GM15510 (cell line): ENCODE measurements around the gene CD44.

Experiments
- POLR2A ChIP-seq: IDR thresholded peaks from 3 replicates; pipeline ENCODE4 v1.6.1; 2011; ENCODE audit warnings: borderline replicate concordance; ENCODE audit not compliant: insufficient read length; ENCODE audit errors: extremely low read depth

CD44 gene

GRCh38 chr11:35190804-35191348 is 51.9 kb downstream of the CD44 start:
- no peak for TF ChIP-seq POLR2A

GRCh38 chr11:35192347-35192746 is 53.4 kb downstream of the CD44 start:
- TF ChIP-seq POLR2A, result no peak

GRCh38 chr11:35193767-35194166 is 54.8 kb downstream of the CD44 start:
- no peak for TF ChIP-seq POLR2A

GRCh38 chr11:35197292-35197691 is 58.3 kb downstream of the CD44 start:
- TF ChIP-seq POLR2A, result no peak

GRCh38 chr11:35200811-35201341 is 61.9 kb downstream of the CD44 start:
- TF ChIP-seq POLR2A, result no peak

GRCh38 chr11:35204614-35205013 is 65.6 kb downstream of the CD44 start:
- TF ChIP-seq POLR2A, result no peak

- no peak for TF ChIP-seq POLR2A
Observed at GRCh38 chr11:35206616-35207015, 67.6 kb downstream of the CD44 start.

GRCh38 chr11:35207471-35208403 is 68.8 kb downstream of the CD44 start:
- no peak for TF ChIP-seq POLR2A

- no peak for TF ChIP-seq POLR2A
Observed at GRCh38 chr11:35208795-35209194, 69.8 kb downstream of the CD44 start.

GRCh38 chr11:35210876-35211546 is 72.0 kb downstream of the CD44 start:
- no peak for TF ChIP-seq POLR2A

GRCh38 chr11:35211952-35212351 is 73.0 kb downstream of the CD44 start:
- TF ChIP-seq POLR2A, result no peak

GRCh38 chr11:35214226-35214770 is 75.3 kb downstream of the CD44 start:
- no peak for TF ChIP-seq POLR2A

GRCh38 chr11:35214792-35215193 is 75.8 kb downstream of the CD44 start:
- TF ChIP-seq POLR2A, result no peak

- TF ChIP-seq POLR2A, result no peak
Observed at GRCh38 chr11:35215945-35216344, 77.0 kb downstream of the CD44 start.

- TF ChIP-seq POLR2A, result no peak
Observed at GRCh38 chr11:35216962-35217678, 78.1 kb downstream of the CD44 start.

- TF ChIP-seq POLR2A, result no peak
Observed at GRCh38 chr11:35218956-35219355, 80.0 kb downstream of the CD44 start.
